ENCODE measurements around the gene TBC1D16. TPM values are rescaled to one million over a fixed set of nuclear protein-coding genes. Genes with fewer than 3 reads are reported as not detected.
A peak's percentile ranks its signal among the peaks of the same experiment; 100 is the strongest.

TBC1D16 gene
- total RNA-seq, 2 experiments from 2014 or later = 0.38 to 0.74 TPM

GRCh38 chr17:80005360-80006338 lies 30.0 kb downstream of the TBC1D16 start:
- no peaks in the 10 kb centered on the region for H3K79me2 ChIP-seq (ENCODE audit: insufficient read depth, low read depth, low read length)
- no TSS peak for BruUV-seq (replicated peaks)
- H3K36me3 ChIP-seq (ENCODE audit: insufficient read depth, low read length) = no peaks in the 10 kb centered on the region
- no peak overlapping the region for H3K27ac ChIP-seq (ENCODE audit: low read depth, low read length, poor library complexity, severe bottlenecking)
- no peak for TF ChIP-seq EZH2phosphoT487 (IDR thresholded peaks at IDR 0.05; ENCODE audit: borderline replicate concordance, low read depth, low read length)
- peak; percentile 99 for TF ChIP-seq CTCF (conservative IDR thresholded peaks at IDR 0.05; ENCODE audit: low read length)
- intact Hi-C loops (cut with micrococcal nuclease; ENCODE audit: unreplicated experiment) = no loop called here
- no peaks in the 10 kb centered on the region for H4K20me1 ChIP-seq (ENCODE audit: insufficient read depth, low read length)
- POLR2A ChIA-PET = interaction anchor here (0.6 kb wide), 1 partner anchor 21 kb away, joined by 3 read pairs; no protein-coding TSS in a partner anchor
- H2AFZ ChIP-seq (ENCODE audit: low read length) = no peak overlapping the region
- no peaks in the 10 kb centered on the region for H3K4me1 ChIP-seq (ENCODE audit: insufficient read depth, low read length, poor library complexity, severe bottlenecking)
- H3K9me3 ChIP-seq (ENCODE audit: low read length) = no peaks in the 10 kb centered on the region
- no peak overlapping the region for H3K4me2 ChIP-seq (ENCODE audit: low read length)
- CTCF ChIA-PET (ENCODE audit: unreplicated experiment) = no interaction called here
- no peak overlapping the region for H3K4me3 ChIP-seq (ENCODE audit: low read depth, low read length, poor library complexity, severe bottlenecking)
- peak; percentile 72 for DNase-seq (ENCODE audit: low spot score)
- H3K9me2 ChIP-seq (ENCODE audit: insufficient read depth, low read length) = no peaks in the 10 kb centered on the region

GRCh38 chr17:80003969-80004368 lies 31.7 kb downstream of the TBC1D16 start:
- DNase-seq (ENCODE audit: low spot score) = no peak
- ChIA-PET CTCF (ENCODE audit: unreplicated experiment) (no interaction called here), POLR2A (no interaction called here)
- Histone ChIP-seq H3K79me2 (ENCODE audit: insufficient read depth, low read depth, low read length) (no peaks in the 10 kb centered on the region), H3K4me1 (ENCODE audit: insufficient read depth, low read length, poor library complexity, severe bottlenecking) (no peaks in the 10 kb centered on the region), H3K4me2 (ENCODE audit: low read length) (no peak overlapping the region), H3K4me3 (ENCODE audit: low read depth, low read length, poor library complexity, severe bottlenecking) (no peak overlapping the region), H3K36me3 (ENCODE audit: insufficient read depth, low read length) (no peaks in the 10 kb centered on the region), H2AFZ (ENCODE audit: low read length) (no peak overlapping the region), H4K20me1 (ENCODE audit: insufficient read depth, low read length) (no peaks in the 10 kb centered on the region), H3K9me3 (ENCODE audit: low read length) (no peaks in the 10 kb centered on the region), H3K9me2 (ENCODE audit: insufficient read depth, low read length) (no peaks in the 10 kb centered on the region), H3K27ac (ENCODE audit: low read depth, low read length, poor library complexity, severe bottlenecking) (no peak overlapping the region)
- no peak for TF ChIP-seq CTCF (conservative IDR thresholded peaks at IDR 0.05; ENCODE audit: low read length)
- no peak for TF ChIP-seq EZH2phosphoT487 (IDR thresholded peaks at IDR 0.05; ENCODE audit: borderline replicate concordance, low read depth, low read length)
- intact Hi-C loops (cut with micrococcal nuclease; ENCODE audit: unreplicated experiment) = no loop called here
- no TSS peak for BruUV-seq (replicated peaks)

All from OCI-LY7 (cell line).